MM.1S (cell line): ENCODE measurements around the gene PTTG1.

Experiments
- EZH2 ChIP-seq: fragments of 300-600 bp; sonication (generic); optimal IDR thresholded peaks from 2 replicates; pipeline ENCODE3; 2017; ENCODE audit warnings: low read depth, mild to moderate bottlenecking, antibody characterized with exemption, low read length, mixed read lengths
- EZH2phosphoT487 ChIP-seq: fragments of 300-600 bp; sonication (generic); IDR thresholded peaks from 2 replicates; pipeline ENCODE4 v1.6.1; 2018; ENCODE audit warnings: antibody characterized with exemption, low read length
- TF ChIP-seq, protein P1 (sequence below): fragments of 300-600 bp; sonication (generic); IDR thresholded peaks from 2 replicates; pipeline ENCODE4 v1.5.1; 2016; ENCODE audit warnings: antibody characterized with exemption, low read length, mixed read lengths

DNA sequence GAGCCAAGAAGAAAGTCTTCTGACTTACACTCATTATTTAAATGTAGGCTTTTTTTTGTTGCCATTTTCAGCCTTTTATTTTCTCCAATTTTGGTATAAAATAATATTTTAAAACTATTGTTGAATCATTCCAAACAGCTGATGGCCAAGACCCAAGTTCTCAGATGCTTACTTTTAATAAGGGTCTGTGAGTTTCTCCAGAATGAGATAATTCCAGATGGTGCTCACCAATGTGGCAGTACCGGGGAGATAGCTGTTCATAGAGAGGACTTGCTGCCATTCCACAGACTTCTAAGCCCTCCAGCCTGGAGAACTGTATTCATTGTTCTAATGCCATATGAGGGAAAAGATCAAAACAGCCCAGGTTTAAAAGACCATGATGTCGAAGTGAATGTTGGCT is 46.0 kb upstream of the PTTG1 start:
- TF ChIP-seq, protein P1, sequence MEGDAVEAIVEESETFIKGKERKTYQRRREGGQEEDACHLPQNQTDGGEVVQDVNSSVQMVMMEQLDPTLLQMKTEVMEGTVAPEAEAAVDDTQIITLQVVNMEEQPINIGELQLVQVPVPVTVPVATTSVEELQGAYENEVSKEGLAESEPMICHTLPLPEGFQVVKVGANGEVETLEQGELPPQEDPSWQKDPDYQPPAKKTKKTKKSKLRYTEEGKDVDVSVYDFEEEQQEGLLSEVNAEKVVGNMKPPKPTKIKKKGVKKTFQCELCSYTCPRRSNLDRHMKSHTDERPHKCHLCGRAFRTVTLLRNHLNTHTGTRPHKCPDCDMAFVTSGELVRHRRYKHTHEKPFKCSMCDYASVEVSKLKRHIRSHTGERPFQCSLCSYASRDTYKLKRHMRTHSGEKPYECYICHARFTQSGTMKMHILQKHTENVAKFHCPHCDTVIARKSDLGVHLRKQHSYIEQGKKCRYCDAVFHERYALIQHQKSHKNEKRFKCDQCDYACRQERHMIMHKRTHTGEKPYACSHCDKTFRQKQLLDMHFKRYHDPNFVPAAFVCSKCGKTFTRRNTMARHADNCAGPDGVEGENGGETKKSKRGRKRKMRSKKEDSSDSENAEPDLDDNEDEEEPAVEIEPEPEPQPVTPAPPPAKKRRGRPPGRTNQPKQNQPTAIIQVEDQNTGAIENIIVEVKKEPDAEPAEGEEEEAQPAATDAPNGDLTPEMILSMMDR = no peak
- no peak for TF ChIP-seq EZH2phosphoT487
- TF ChIP-seq EZH2 = no peak
